Skeletal muscle satellite cell (primary cell): ENCODE data around the gene NEU2. TPM values are rescaled to one million over a fixed set of nuclear protein-coding genes. Genes with fewer than 3 reads are reported as not detected.

Experiments
- H3K27me3 ChIP-seq: 2 replicates; pipeline ENCODE4 v1.7.0; 2013; ENCODE audit warnings: low read length; ENCODE audit not compliant: control insufficient read depth, insufficient read depth
- H3K36me3 ChIP-seq: 2 replicates; pipeline ENCODE4 v1.7.0; 2013; ENCODE audit warnings: mild to moderate bottlenecking, control low read depth, low read length; ENCODE audit not compliant: insufficient read depth
- H3K4me1 ChIP-seq: 2 replicates; pipeline ENCODE4 v1.7.0; 2013; ENCODE audit warnings: low read length; ENCODE audit not compliant: control insufficient read depth, insufficient read depth
- H3K4me2 ChIP-seq: 2 replicates; pipeline ENCODE4 v1.7.0; 2013; ENCODE audit warnings: mild to moderate bottlenecking, low read length
- H3K4me3 ChIP-seq: 2 replicates; pipeline ENCODE4 v1.7.0; 2013; ENCODE audit warnings: low read length
- H3K9ac ChIP-seq: 2 replicates; pipeline ENCODE4 v1.7.0; 2013; ENCODE audit warnings: mild to moderate bottlenecking, low read depth, low read length, moderate library complexity
- H3K9me3 ChIP-seq: replicated peaks from 2 replicates; pipeline ENCODE4 v1.7.0; 2013; ENCODE audit warnings: mild to moderate bottlenecking, control low read depth, low read length
- total RNA-seq: library from RNA; depleted of rRNA; stranded (reverse); fragments of >200 nt; gene quantifications from 2 replicates; pipeline ENCODE4 v1.2.3, GENCODE V29; 2012; rRNA removed

NEU2 gene
- total RNA-seq: not detected in 2 replicates

GRCh38 chr2:233032551-233033320 lies at the start of gene NEU2:
TSS of gene NEU2 (plus strand) at chr2:233032672. CDS start at chr2:233032672, 0 bp downstream.
- no peak within 1 kb of the TSS for H3K9ac ChIP-seq
- H3K4me3 ChIP-seq: no peak within 1 kb of the TSS
- H3K36me3 ChIP-seq: no peaks in the 10 kb centered on the region
- no peak within 1 kb of the TSS for H3K4me2 ChIP-seq
- no peaks in the 10 kb centered on the region for H3K27me3 ChIP-seq
- H3K9me3 ChIP-seq: no peaks in the 10 kb centered on the region
- H3K4me1 ChIP-seq: peaks cover 14% of the 10 kb centered on the region

GRCh38 chr2:232982926-232983668 lies 49.4 kb upstream of the NEU2 start:
- Histone ChIP-seq H3K9ac (no peak overlapping the region), H3K4me1 (peaks cover 24% of the 10 kb centered on the region), H3K27me3 (peaks cover 6% of the 10 kb centered on the region), H3K9me3 (no peaks in the 10 kb centered on the region), H3K4me3 (no peak overlapping the region), H3K36me3 (no peaks in the 10 kb centered on the region), H3K4me2 (no peak overlapping the region)

- H3K4me2 ChIP-seq: no peak overlapping the region
- no peak overlapping the region for H3K9ac ChIP-seq
- H3K36me3 ChIP-seq: no peaks in the 10 kb centered on the region
- peaks cover 28% of the 10 kb centered on the region for H3K4me1 ChIP-seq
- H3K9me3 ChIP-seq: no peaks in the 10 kb centered on the region
- H3K4me3 ChIP-seq: no peak overlapping the region
- peaks cover 6% of the 10 kb centered on the region for H3K27me3 ChIP-seq
Observed at GRCh38 chr2:232983669-232984140, 48.8 kb upstream of the NEU2 start.

- H3K4me3 ChIP-seq: no peak overlapping the region
- no peak overlapping the region for H3K9ac ChIP-seq
- no peaks in the 10 kb centered on the region for H3K9me3 ChIP-seq
- peaks cover 6% of the 10 kb centered on the region for H3K27me3 ChIP-seq
- H3K36me3 ChIP-seq: no peaks in the 10 kb centered on the region
- H3K4me2 ChIP-seq: no peak overlapping the region
- H3K4me1 ChIP-seq: peaks cover 29% of the 10 kb centered on the region
Observed at GRCh38 chr2:232984451-232985207, 47.8 kb upstream of the NEU2 start.

- Histone ChIP-seq H3K36me3 (no peaks in the 10 kb centered on the region), H3K4me3 (no peak overlapping the region)
Observed at GRCh38 chr2:232986155-232986554, 46.3 kb upstream of the NEU2 start.

GRCh38 chr2:232993231-232993821 lies 39.1 kb upstream of the NEU2 start:
- no peak overlapping the region for H3K4me3 ChIP-seq
- no peaks in the 10 kb centered on the region for H3K9me3 ChIP-seq
- H3K36me3 ChIP-seq: no peaks in the 10 kb centered on the region
- no peaks in the 10 kb centered on the region for H3K27me3 ChIP-seq
- no peak overlapping the region for H3K4me2 ChIP-seq
- H3K9ac ChIP-seq: no peak overlapping the region
- peaks cover 5% of the 10 kb centered on the region for H3K4me1 ChIP-seq

More at GRCh38 chr2:232986155-232986554, 46.3 kb upstream of the NEU2 start:
- peaks cover 6% of the 10 kb centered on the region for H3K27me3 ChIP-seq
- H3K4me1 ChIP-seq: peaks cover 16% of the 10 kb centered on the region
- no peak overlapping the region for H3K4me2 ChIP-seq
- no peaks in the 10 kb centered on the region for H3K9me3 ChIP-seq
- no peak overlapping the region for H3K9ac ChIP-seq

GRCh38 chr2:232994446-232994845 lies 38.0 kb upstream of the NEU2 start:
- Histone ChIP-seq H3K4me3 (no peak overlapping the region), H3K9ac (no peak overlapping the region), H3K36me3 (no peaks in the 10 kb centered on the region), H3K4me1 (no peaks in the 10 kb centered on the region), H3K9me3 (no peaks in the 10 kb centered on the region), H3K27me3 (no peaks in the 10 kb centered on the region), H3K4me2 (no peak overlapping the region)

DNA sequence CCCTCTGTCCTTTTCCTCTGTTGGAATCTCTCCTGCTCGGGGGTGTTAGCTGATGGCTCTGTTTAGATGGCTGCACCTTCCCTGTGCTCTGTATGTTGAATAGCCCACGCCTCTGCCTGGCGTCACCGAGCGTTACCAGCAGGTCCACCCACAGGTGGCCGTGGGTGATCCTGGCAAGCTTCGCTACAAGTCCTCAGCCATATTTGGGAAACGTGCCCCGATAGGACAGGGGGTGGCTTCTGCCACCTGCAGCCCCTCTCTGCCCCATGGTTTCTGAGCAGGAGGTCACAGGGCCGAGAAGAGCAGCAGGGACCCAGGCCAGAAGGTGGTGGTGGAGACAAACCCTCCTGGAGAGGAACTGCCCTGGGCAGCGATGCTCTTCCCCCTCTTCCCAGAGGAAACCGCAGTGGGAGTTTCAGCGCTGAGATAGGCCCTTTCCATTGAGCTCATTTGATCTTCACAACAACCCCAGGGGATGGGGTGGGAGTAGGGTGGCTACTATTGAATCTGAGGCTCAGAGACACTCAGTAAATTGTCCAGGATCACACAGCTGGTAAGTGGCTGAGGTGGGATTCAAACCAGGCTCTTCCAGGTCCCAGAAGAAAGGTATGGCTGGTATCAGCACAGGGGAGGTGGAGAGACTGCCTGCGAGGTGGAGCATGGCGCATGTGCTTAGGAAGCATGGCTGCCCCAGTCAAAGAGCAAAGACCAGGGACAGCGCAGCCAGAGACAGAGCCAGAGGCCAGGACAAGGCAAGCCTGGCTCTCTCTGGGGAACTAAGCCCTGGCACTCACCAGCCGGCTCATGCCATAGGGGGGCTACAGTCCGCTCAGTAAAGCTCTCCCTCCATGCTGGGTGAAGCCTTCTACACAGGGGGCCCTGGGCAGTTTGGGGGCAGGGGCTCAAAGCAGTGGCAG lies 34.5 kb upstream of the NEU2 start:
- Histone ChIP-seq H3K4me3 (no peak overlapping the region), H3K27me3 (peaks cover 4% of the 10 kb centered on the region), H3K9me3 (no peaks in the 10 kb centered on the region), H3K4me2 (no peak overlapping the region), H3K4me1 (no peaks in the 10 kb centered on the region), H3K9ac (no peak overlapping the region), H3K36me3 (no peaks in the 10 kb centered on the region)

DNA sequence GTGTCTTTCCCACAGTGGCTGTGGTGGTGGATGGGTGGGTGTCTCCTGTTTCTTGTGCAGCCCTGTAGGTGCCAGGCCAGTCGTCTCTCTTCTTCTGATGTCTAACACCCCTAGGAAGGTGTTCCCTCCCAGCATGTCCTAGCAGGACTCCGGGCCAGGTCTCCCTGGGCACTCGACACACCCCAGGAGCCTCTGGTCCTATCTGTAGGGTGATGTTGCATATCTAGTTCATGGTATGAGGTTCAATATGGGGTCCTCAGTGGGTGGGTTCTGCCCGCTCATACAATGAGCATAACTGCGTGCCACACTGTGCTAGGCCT lies 33.8 kb upstream of the NEU2 start:
- Histone ChIP-seq H3K36me3 (no peaks in the 10 kb centered on the region), H3K4me2 (no peak overlapping the region), H3K4me1 (no peaks in the 10 kb centered on the region), H3K9me3 (no peaks in the 10 kb centered on the region), H3K9ac (no peak overlapping the region), H3K27me3 (peaks cover 8% of the 10 kb centered on the region), H3K4me3 (no peak overlapping the region)

GRCh38 chr2:232999354-232999753 lies 33.1 kb upstream of the NEU2 start:
- Histone ChIP-seq H3K4me1 (no peaks in the 10 kb centered on the region), H3K36me3 (no peaks in the 10 kb centered on the region), H3K4me2 (no peak overlapping the region), H3K9ac (no peak overlapping the region), H3K9me3 (no peaks in the 10 kb centered on the region), H3K4me3 (no peak overlapping the region), H3K27me3 (peaks cover 16% of the 10 kb centered on the region)
